T-helper 17 cell (primary cell): ENCODE results near the gene ASCC2. TPM values are rescaled to one million over a fixed set of nuclear protein-coding genes. Genes with fewer than 3 reads are reported as not detected.
"Not testable (repeated sequence)": the region's sequence is repeated elsewhere in the genome, so short reads cannot be mapped to it uniquely, and the experiment has no call there.

ENCODE experiments used
- ATAC-seq: fragments of 150-1000 bp; cut with Tn5 transposase; 2 replicates; pipeline ENCODE4 v1.10.0; 2021; ENCODE audit warnings: mild to moderate bottlenecking, moderate library complexity
- DNase-seq, 3 donors: peaks; one replicate each; pipeline versions ENCODE4 v3.0.0 to v3.0.0-alpha.2; 2020 to 2021
- H3K9me3 ChIP-seq: one replicate; pipeline ENCODE4 v1.7.0; 2013; ENCODE audit warnings: low read length, mild to moderate bottlenecking; ENCODE audit not compliant: control insufficient read depth, poor library complexity, severe bottlenecking
- H3K27ac Mint-ChIP-seq: one replicate; pipeline ENCODE4 v1.8.0; 2022; ENCODE audit warnings: mild to moderate bottlenecking, moderate library complexity, mixed read lengths
- H3K27me3 Mint-ChIP-seq: one replicate; pipeline ENCODE4 v1.8.0; 2022; ENCODE audit warnings: mixed read lengths
- H3K36me3 Mint-ChIP-seq: one replicate; pipeline ENCODE4 v1.8.0; 2022; ENCODE audit warnings: low read depth, mixed read lengths
- H3K4me1 Mint-ChIP-seq: one replicate; pipeline ENCODE4 v1.8.0; 2022; ENCODE audit warnings: mild to moderate bottlenecking, mixed read lengths
- H3K4me3 Mint-ChIP-seq: one replicate; pipeline ENCODE4 v1.8.0; 2022; ENCODE audit warnings: mild to moderate bottlenecking, moderate library complexity, mixed read lengths
- total RNA-seq, 4 donors: library from RNA in 2 of 4; stranded (reverse) in 2 of 4; gene quantifications; one replicate each; pipeline ENCODE4 v1.2.3 and lab custom pipeline; 2022 to 2026

ASCC2 gene
- total RNA-seq, 2 donors from 2014 or later, result 65.9 to 79.8 TPM

DNA sequence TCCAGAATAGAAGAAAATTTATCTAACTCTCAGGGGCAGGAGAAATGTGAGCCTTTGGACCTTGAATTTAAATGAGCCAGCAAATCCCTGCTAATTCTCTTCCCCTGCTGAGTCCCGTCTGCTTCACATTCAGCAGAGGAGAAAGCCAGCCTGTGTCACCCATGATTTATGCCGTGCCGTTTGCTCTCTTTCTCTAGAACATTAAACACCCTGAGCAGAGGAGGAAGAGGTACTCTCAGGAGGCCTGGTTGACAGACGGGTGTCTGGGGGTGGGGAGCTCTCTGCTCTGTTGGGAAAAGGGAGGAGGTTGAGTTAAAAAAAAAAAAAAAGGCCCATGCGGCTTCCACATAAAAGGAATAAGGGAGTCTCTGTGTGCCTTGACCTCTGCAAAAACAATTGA lies 33.6 kb upstream of the ASCC2 start:
- no peaks in the 10 kb centered on the region for H3K9me3 ChIP-seq
- DNase-seq (no peak), ATAC-seq (no peak)
- H3K4me1 Mint-ChIP-seq, result peaks cover 8% of the 10 kb centered on the region
- no peak overlapping the region for H3K27ac Mint-ChIP-seq
- H3K4me3 Mint-ChIP-seq, result no peak overlapping the region
- no peaks in the 10 kb centered on the region for H3K36me3 Mint-ChIP-seq
- H3K27me3 Mint-ChIP-seq, result peaks cover 20% of the 10 kb centered on the region

GRCh38 chr22:29870574-29870973 lies 32.5 kb upstream of the ASCC2 start:
- no peaks in the 10 kb centered on the region for H3K36me3 Mint-ChIP-seq
- peaks cover 20% of the 10 kb centered on the region for H3K27me3 Mint-ChIP-seq
- peaks cover 8% of the 10 kb centered on the region for H3K4me1 Mint-ChIP-seq
- no peak overlapping the region for H3K4me3 Mint-ChIP-seq
- no peak for DNase-seq
- H3K27ac Mint-ChIP-seq, result no peak overlapping the region
- peak; percentile 62 for ATAC-seq
- H3K9me3 ChIP-seq, result no peaks in the 10 kb centered on the region

DNA sequence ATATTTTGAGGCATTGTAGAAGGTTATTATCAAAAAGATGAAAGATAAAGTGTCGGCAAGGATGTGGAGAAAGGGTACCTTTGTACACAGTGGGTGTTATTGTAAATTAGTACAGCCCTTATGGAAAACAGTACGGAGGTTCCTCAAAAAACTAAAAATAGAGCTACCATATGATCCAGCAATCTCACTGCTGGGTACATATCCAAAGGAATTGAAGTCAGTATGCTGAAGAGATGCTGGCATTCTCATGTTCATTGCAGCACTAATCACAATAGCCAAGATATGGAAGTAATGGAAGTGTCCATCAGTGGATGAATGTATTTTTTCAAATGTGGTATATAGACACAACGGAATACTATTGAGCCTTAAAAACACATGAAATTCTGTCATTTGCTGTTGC lies 29.8 kb upstream of the ASCC2 start:
- H3K4me1 Mint-ChIP-seq, result peaks cover 3% of the 10 kb centered on the region
- ATAC-seq (no peak), DNase-seq (no peak)
- no peak overlapping the region for H3K27ac Mint-ChIP-seq
- peaks cover 13% of the 10 kb centered on the region for H3K27me3 Mint-ChIP-seq
- H3K9me3 ChIP-seq, result no peaks in the 10 kb centered on the region
- no peaks in the 10 kb centered on the region for H3K36me3 Mint-ChIP-seq
- no peak overlapping the region for H3K4me3 Mint-ChIP-seq

- ATAC-seq (no peak), DNase-seq (no peak)
- Mint-ChIP-seq H3K27me3 (peaks cover 13% of the 10 kb centered on the region), H3K4me1 (peaks cover 3% of the 10 kb centered on the region), H3K4me3 (no peak overlapping the region), H3K36me3 (no peaks in the 10 kb centered on the region), H3K27ac (no peak overlapping the region)
- H3K9me3 ChIP-seq, result no peaks in the 10 kb centered on the region
Observed at GRCh38 chr22:29867260-29867659, 29.2 kb upstream of the ASCC2 start.

DNA sequence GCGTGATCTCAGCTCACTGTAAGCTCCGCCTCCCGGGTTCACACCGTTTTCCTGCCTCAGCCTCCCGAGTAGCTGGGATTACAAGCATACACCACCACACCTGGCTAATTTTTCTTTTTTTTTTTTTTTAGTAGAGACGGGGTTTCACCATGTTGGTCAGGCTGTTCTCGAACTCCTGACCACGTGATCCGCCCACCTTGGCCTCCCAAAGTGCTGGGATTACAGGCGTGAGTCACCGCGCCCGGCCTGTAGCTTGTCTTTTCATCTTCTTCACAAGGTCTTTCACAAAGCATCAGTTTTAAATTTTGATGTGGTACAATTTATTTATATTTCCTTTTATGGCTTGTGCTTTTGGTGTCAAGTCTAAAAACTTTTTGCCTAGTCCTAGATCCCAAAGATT lies 27.5 kb upstream of the ASCC2 start:
- H3K4me3 Mint-ChIP-seq, H3K4me1 Mint-ChIP-seq, ATAC-seq, DNase-seq, H3K36me3 Mint-ChIP-seq, H3K9me3 ChIP-seq, H3K27ac Mint-ChIP-seq: not testable (repeated sequence)
- H3K27me3 Mint-ChIP-seq, result peaks cover 13% of the 10 kb centered on the region

DNA sequence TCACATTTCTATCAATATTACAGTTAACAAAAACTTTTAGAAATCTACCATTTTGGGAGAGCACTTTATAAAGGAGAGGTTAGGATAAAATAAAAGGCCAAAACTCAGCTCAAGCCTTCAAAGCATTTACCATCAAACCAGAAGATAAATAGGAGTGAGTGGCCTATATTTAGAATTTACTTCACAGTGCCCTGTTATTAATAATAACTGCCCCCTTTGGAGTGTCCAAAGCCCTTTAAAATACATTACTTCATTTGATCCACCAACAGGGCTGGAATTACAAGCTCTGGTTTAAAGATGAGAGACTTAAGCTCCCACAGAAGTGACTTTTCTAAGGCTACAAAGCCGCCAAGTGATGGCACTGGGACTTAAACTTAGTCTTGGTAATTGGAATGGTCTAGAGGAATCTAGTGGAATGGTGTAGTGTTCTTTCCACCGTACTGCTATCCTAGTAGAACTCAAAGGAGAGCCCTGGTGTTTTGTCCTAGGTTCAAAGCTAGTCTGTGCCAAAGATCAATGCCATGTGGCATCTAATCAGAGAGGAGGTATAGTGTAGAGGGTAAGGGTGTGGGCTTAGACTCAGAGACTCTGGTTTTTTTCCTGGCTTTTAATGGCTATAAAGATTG lies 23.7 kb upstream of the ASCC2 start:
- Mint-ChIP-seq H3K4me3 (no peak overlapping the region), H3K27ac (no peak overlapping the region)
- ATAC-seq, result no peak

DNA sequence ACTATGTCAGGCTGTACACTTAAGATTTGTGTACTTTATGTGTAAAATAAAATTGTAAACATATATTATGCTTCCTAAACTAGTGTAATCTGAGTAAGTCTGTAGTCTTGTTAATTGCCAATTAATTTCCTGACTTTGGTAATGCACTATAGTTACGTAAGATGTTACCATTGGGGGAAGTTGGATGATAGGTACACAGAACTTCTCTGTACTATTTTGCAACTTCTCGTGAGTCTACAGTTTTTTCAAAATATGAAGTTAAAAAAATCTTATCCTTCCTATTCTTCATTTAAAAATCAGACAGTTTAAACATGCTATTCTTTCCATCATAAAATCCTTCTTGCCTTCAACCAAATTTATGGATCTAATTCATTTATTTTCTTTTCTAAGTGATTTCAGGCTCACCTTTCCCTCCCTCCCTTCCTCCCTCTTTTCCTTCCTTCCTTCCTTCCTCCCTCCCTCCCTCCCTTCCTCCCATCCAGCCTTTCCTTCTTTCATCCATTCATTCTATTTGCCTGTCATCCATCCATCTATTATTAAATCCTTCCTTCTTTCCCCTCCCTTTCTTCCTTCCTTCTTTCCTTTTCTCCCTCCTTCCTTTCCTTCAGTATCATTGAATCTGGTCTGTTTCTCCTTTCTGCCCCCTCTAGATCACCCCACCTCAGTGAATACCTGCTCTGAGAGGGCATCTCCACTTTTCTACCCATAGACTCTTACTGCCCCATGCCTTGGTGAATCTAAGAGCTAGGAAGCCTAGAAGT lies 22.1 kb upstream of the ASCC2 start:
- DNase-seq (no peak), ATAC-seq (no peak)
- Mint-ChIP-seq H3K4me3 (no peak overlapping the region), H3K27me3 (peaks cover 14% of the 10 kb centered on the region), H3K4me1 (peaks cover 5% of the 10 kb centered on the region), H3K27ac (no peak overlapping the region), H3K36me3 (no peaks in the 10 kb centered on the region)
- H3K9me3 ChIP-seq, result no peaks in the 10 kb centered on the region

More for the DNA sequence above, 23.7 kb upstream of the ASCC2 start:
- DNase-seq, result no peak
- no peaks in the 10 kb centered on the region for H3K9me3 ChIP-seq
- Mint-ChIP-seq H3K36me3 (no peaks in the 10 kb centered on the region), H3K4me1 (peaks cover 5% of the 10 kb centered on the region), H3K27me3 (no peaks in the 10 kb centered on the region)

- not testable (repeated sequence) for H3K27ac Mint-ChIP-seq, H3K4me3 Mint-ChIP-seq, H3K4me1 Mint-ChIP-seq, H3K36me3 Mint-ChIP-seq, ATAC-seq, H3K9me3 ChIP-seq, DNase-seq
- H3K27me3 Mint-ChIP-seq, result peaks cover 20% of the 10 kb centered on the region
Observed at GRCh38 chr22:29859030-29859429, 21.0 kb upstream of the ASCC2 start.

GRCh38 chr22:29856496-29856895 lies 18.4 kb upstream of the ASCC2 start:
- DNase-seq (no peak), ATAC-seq (no peak)
- H3K4me3 Mint-ChIP-seq, result no peak overlapping the region
- no peaks in the 10 kb centered on the region for H3K9me3 ChIP-seq
- H3K4me1 Mint-ChIP-seq, result peaks cover 5% of the 10 kb centered on the region
- H3K27ac Mint-ChIP-seq, result no peak overlapping the region
- no peaks in the 10 kb centered on the region for H3K36me3 Mint-ChIP-seq
- H3K27me3 Mint-ChIP-seq, result peaks cover 20% of the 10 kb centered on the region

GRCh38 chr22:29855611-29856181 lies 17.6 kb upstream of the ASCC2 start:
- no peak overlapping the region for H3K27ac Mint-ChIP-seq
- no peak overlapping the region for H3K4me3 Mint-ChIP-seq
- no peaks in the 10 kb centered on the region for H3K36me3 Mint-ChIP-seq
- no peaks in the 10 kb centered on the region for H3K9me3 ChIP-seq
- no peak for ATAC-seq
- peaks cover 20% of the 10 kb centered on the region for H3K27me3 Mint-ChIP-seq
- DNase-seq, result no peak
- H3K4me1 Mint-ChIP-seq, result peaks cover 3% of the 10 kb centered on the region

DNA sequence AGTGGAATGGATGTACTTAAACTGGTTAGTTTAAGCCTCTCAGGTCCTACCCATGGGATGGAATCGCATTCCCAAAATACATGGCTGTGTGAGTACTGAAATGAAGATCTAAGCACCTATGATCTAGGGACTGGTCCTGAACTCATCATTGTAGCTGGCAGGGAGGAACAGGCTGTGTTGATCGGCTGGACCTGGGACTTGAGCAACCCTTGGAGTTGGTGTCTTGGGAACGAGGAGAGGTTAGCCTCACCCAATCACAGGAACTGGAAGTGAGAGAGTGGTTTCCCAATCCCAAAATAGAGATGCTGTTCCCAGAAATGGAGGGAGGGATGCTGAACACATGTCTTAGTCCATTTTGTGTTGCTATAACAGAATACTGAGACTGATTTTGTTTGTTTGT lies 16.4 kb upstream of the ASCC2 start:
- Mint-ChIP-seq H3K36me3 (no peaks in the 10 kb centered on the region), H3K4me1 (no peaks in the 10 kb centered on the region), H3K4me3 (no peak overlapping the region), H3K27ac (no peak overlapping the region), H3K27me3 (peaks cover 24% of the 10 kb centered on the region)
- DNase-seq, result no peak
- H3K9me3 ChIP-seq, result no peaks in the 10 kb centered on the region
- no peak for ATAC-seq

DNA sequence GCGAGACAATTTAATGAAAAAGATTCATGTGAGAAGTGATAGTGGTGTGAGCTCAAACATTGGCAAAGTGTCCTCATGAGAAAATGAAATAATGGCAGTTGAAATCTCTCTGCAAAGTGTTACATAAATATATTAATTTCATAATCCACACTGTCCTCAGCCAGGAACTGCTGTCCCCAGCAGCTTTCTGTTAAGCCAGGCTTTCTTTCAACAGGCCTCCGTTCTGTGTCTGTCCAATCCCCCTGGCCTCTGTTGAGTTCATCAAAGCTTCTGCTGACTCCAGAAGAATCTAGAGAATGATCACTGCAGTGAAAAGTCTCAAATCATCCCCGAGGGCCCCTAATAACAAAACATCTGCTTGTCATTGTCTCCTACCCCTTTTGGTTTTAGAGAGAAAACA lies 10.0 kb upstream of the ASCC2 start:
- DNase-seq, result no peak
- Mint-ChIP-seq H3K27me3 (peaks cover 5% of the 10 kb centered on the region), H3K4me3 (no peak overlapping the region), H3K4me1 (no peaks in the 10 kb centered on the region), H3K36me3 (no peaks in the 10 kb centered on the region), H3K27ac (no peak overlapping the region)
- no peak for ATAC-seq
- H3K9me3 ChIP-seq, result no peaks in the 10 kb centered on the region

DNA sequence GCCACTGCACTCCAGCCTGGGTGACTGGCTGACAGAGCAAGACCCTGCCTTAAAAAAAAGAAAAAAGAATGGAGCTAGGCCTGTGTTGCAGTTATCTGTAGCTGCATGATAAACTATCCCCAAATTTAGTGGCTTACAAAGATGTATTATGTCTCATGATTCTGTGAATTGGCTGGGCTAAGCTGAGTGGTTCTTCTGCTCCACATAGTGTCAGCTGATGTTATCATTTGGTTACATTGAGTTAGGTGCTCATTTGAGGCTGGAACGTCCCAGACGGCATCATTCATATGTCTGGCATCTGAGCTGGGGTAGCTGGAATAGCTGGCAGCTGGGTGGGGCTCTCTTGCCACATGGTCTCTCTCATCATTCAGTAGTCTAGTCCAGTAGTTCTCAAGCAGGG lies 8.2 kb upstream of the ASCC2 start:
- no peak for ATAC-seq
- Mint-ChIP-seq H3K4me1 (no peaks in the 10 kb centered on the region), H3K27ac (no peak overlapping the region), H3K36me3 (no peaks in the 10 kb centered on the region), H3K4me3 (no peak overlapping the region), H3K27me3 (peaks cover 5% of the 10 kb centered on the region)
- no peak for DNase-seq
- no peaks in the 10 kb centered on the region for H3K9me3 ChIP-seq

DNA sequence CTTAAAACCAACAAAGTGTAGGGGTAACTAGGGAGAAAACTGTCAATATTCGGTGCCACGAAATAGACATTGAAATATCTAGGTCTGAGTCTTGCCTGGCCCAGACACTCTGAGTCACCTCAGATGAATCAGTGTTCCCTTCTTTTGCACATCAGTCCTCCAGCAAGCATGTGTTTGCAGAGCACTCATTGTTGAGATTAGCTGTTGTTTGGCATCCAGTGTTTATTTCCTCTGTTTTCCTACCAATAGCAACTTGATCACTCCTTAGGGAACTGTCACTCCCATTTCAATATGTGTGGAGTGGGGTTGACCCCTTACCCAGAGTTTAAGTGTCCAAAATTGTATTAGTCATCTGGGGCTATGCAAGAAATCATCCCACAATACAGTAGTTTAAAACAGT lies 4.7 kb upstream of the ASCC2 start:
- Mint-ChIP-seq H3K4me3 (no peak overlapping the region), H3K36me3 (no peaks in the 10 kb centered on the region), H3K4me1 (peaks cover 12% of the 10 kb centered on the region), H3K27ac (no peak overlapping the region), H3K27me3 (no peaks in the 10 kb centered on the region)
- no peaks in the 10 kb centered on the region for H3K9me3 ChIP-seq
- DNase-seq, result no peak
- no peak for ATAC-seq
